T-cell (primary cell): ENCODE results near the gene AMY1B. TPM values are rescaled to one million over a fixed set of nuclear protein-coding genes. Genes with fewer than 3 reads are reported as not detected.
"Not testable (repeated sequence)": the region's sequence is repeated elsewhere in the genome, so short reads cannot be mapped to it uniquely, and the experiment has no call there.

Experiments used
- ATAC-seq, 4 experiments: fragments of 200-7000 bp in 3 of 4; fragments of 150-1000 bp in 1 of 4; cut with Tn5 transposase; replicated peaks in 1 of 4; 1 replicate in 3 of 4; 2 replicates in 1 of 4; pipeline ENCODE4 v1.10.0; 2021; ENCODE audit warnings: moderate library complexity in 3 of 4, mild to moderate bottlenecking in 2 of 4, moderate number of reproducible peaks in 1 of 4
- CTCF ChIA-PET, 2 donors: fragments of 300-600 bp; sonication (Branson Sonifier 250); formaldehyde crosslinking; loops; one replicate each; lab custom pipeline; 2022; ENCODE audit warnings: antibody characterized with exemption in 2 of 2; lab: Charles Lee
- POLR2A ChIA-PET, 2 donors: fragments of 300-600 bp; sonication (Branson Sonifier 250); formaldehyde crosslinking; loops; one replicate each; lab custom pipeline; 2022; ENCODE audit warnings: antibody characterized with exemption in 2 of 2; lab: Charles Lee
- DNase-seq, 35 experiments: peaks; one replicate each; pipeline versions ENCODE4 v3.0.0 to v3.0.0-alpha.2; 2013 to 2023
- H3K27ac ChIP-seq: one replicate; pipeline ENCODE4 v1.5.1; 2013; ENCODE audit warnings: low read length
- H3K27me3 ChIP-seq, 2 experiments: replicated peaks in 1 of 2; 1 replicate in 1 of 2; 2 replicates in 1 of 2; pipeline versions ENCODE4 v1.6.1 to v1.7.0; 2013; ENCODE audit warnings: low read length in 1 of 2, mixed read lengths in 1 of 2; ENCODE audit not compliant: control insufficient read depth in 2 of 2, insufficient read depth in 2 of 2; ENCODE audit errors: extremely low read depth in 1 of 2
- H3K36me3 ChIP-seq, 2 donors: 1 replicate in 1 of 2; 2 replicates in 1 of 2; pipeline versions ENCODE4 v1.6.1 to v1.7.0; 2013; ENCODE audit warnings: low read length in 1 of 2; ENCODE audit not compliant: control insufficient read depth in 2 of 2, insufficient read depth in 1 of 2; ENCODE audit errors: extremely low read depth in 1 of 2
- H3K4me1 ChIP-seq, 2 experiments: 1 replicate in 1 of 2; 2 replicates in 1 of 2; pipeline versions ENCODE4 v1.6.1 to v1.7.0; 2013; ENCODE audit warnings: low read length in 2 of 2, mixed read lengths in 1 of 2; ENCODE audit not compliant: insufficient read depth in 2 of 2, control insufficient read depth in 1 of 2; ENCODE audit errors: extremely low read depth in 1 of 2
- H3K4me3 ChIP-seq, 2 donors: 1 replicate in 1 of 2; 2 replicates in 1 of 2; pipeline versions ENCODE4 v1.5.1 to v1.7.0; 2013; ENCODE audit warnings: mild to moderate bottlenecking in 2 of 2, low read length in 1 of 2, moderate library complexity in 1 of 2; ENCODE audit not compliant: control insufficient read depth in 1 of 2; ENCODE audit errors: extremely low read depth in 1 of 2
- H3K9me3 ChIP-seq: 2 replicates; pipeline ENCODE4 v1.7.0; 2013
- H3K27ac Mint-ChIP-seq, 2 donors: one replicate each; pipeline ENCODE4 v1.8.0; 2020 to 2021; ENCODE audit warnings: mild to moderate bottlenecking in 2 of 2, mixed read lengths in 2 of 2
- H3K27me3 Mint-ChIP-seq, 2 donors: one replicate each; pipeline ENCODE4 v1.8.0; 2021 to 2022; ENCODE audit warnings: mixed read lengths in 2 of 2
- H3K36me3 Mint-ChIP-seq: one replicate; pipeline ENCODE4 v1.8.0; 2021; ENCODE audit warnings: mixed read lengths
- H3K4me1 Mint-ChIP-seq, 3 donors: one replicate each; pipeline ENCODE4 v1.8.0; 2020 to 2022; ENCODE audit warnings: mixed read lengths in 3 of 3, mild to moderate bottlenecking in 1 of 3
- H3K4me3 Mint-ChIP-seq, 3 donors: one replicate each; pipeline ENCODE4 v1.8.0; 2020 to 2022; ENCODE audit warnings: mild to moderate bottlenecking in 3 of 3, mixed read lengths in 3 of 3, moderate library complexity in 3 of 3
- H3K9me3 Mint-ChIP-seq, 3 donors: one replicate each; pipeline ENCODE4 v1.8.0; 2020 to 2022; ENCODE audit warnings: mixed read lengths in 3 of 3
- WGBS: methylation state at CpG from one replicate; pipeline ENCODE4 v1.1.5; 2013; ENCODE audit warnings: missing lambda C conversion rate; ENCODE audit not compliant: insufficient coverage; 5-methylcytosine and 5-hydroxymethylcytosine counted together
- total RNA-seq, 35 experiments: library from RNA in 6 of 35; stranded (reverse) in 6 of 35; fragments of 120-200 nt in 1 of 35; gene quantifications; one replicate each; pipeline versions ENCODE4 v1.2.1 to v1.2.4 and lab custom pipeline; 2013 to 2026

AMY1B gene
- not detected for total RNA-seq
- total RNA-seq (2013), result not detected
- total RNA-seq (lab: John Stamatoyannopoulos, UW), result 0 to 0.06 (median 0) reads per million in 29 experiments

DNA sequence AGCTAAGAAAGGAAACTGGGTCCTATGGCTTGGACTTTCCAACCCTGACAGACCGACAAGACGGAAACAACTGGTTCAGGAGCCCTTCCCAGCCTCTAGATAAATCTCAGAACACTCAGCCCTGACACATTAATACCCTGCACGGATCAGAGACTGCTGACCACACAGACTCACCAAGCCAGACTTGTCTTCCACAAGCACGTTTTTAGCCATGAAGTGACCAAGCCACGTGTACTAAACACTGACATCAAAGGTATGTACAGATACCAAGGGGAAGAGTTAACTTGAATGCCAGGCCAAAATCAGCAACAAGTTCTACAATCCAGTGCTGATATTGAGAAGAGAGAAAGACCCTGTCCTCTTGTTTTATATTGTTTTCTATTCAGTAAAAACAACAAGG lies at the start of gene AMY1B:
Gene AMY1B (minus strand): TSS at position 101 of the 400 bp plus-strand sequence. CDS start 571 bp downstream, outside the sequence.
- WGBS, result no CpG with 5 or more reads among the region's 5 CpGs
- H3K27me3 Mint-ChIP-seq, CTCF ChIA-PET, H3K27ac Mint-ChIP-seq, H3K9me3 ChIP-seq, H3K27me3 ChIP-seq, H3K4me3 ChIP-seq, H3K4me1 ChIP-seq, DNase-seq, H3K36me3 Mint-ChIP-seq, H3K27ac ChIP-seq, POLR2A ChIA-PET, H3K4me3 Mint-ChIP-seq, H3K36me3 ChIP-seq, ATAC-seq, H3K9me3 Mint-ChIP-seq, H3K4me1 Mint-ChIP-seq: not testable (repeated sequence)

DNA sequence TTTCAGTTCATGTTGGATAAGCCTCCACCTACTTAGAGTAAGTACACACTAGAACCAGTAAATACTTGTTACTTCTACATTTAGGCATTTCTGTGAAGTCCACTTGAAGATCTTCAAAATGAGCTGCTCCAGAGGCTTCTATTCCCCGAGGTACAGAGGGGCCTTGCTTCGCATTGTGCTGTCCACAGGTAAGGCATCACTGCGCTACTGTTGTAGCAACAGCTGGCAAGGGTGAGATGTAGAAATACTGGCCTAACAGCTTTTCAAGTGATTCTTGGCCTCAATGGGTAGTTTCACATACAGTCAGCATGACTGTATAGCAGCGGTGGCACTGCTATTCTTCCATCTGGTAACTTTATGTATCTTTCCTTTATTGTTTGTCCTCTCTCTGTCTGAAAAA lies 49.0 kb upstream of the AMY1B start:
- H3K4me1 ChIP-seq, H3K27ac Mint-ChIP-seq, H3K27ac ChIP-seq, H3K27me3 Mint-ChIP-seq, H3K27me3 ChIP-seq, H3K36me3 Mint-ChIP-seq, H3K4me3 Mint-ChIP-seq, H3K9me3 ChIP-seq, H3K9me3 Mint-ChIP-seq, ATAC-seq, H3K36me3 ChIP-seq, H3K4me1 Mint-ChIP-seq, H3K4me3 ChIP-seq, POLR2A ChIA-PET, DNase-seq, CTCF ChIA-PET: not testable (repeated sequence)
- no CpG with 5 or more reads among the region's 4 CpGs for WGBS

DNA sequence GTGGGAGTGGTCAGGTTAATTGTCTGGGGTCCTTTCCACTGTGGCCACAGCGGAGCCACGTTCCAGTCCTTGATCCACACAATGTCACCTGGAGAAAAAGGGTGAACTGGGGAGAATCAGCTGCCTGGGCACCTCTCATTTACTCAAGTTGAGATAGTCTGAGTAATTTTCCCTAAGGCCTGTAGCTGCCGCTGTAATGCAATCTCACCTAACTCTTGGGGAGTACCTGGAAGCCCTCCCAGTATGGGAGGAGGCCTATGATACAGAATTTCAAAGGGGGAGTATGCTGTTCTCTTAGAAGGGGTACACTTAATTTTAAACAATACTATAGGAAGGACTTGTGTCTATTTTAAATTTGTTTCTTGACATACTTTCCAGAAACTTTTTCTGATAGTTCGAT lies 48.4 kb upstream of the AMY1B start:
- H3K27ac Mint-ChIP-seq, H3K27ac ChIP-seq, CTCF ChIA-PET, H3K9me3 Mint-ChIP-seq, POLR2A ChIA-PET, H3K4me3 ChIP-seq, H3K4me1 Mint-ChIP-seq, H3K4me1 ChIP-seq, ATAC-seq, H3K9me3 ChIP-seq, H3K36me3 Mint-ChIP-seq, H3K36me3 ChIP-seq, H3K27me3 Mint-ChIP-seq, DNase-seq, H3K4me3 Mint-ChIP-seq, H3K27me3 ChIP-seq: not testable (repeated sequence)
- no CpG with 5 or more reads among the region's 4 CpGs for WGBS

DNA sequence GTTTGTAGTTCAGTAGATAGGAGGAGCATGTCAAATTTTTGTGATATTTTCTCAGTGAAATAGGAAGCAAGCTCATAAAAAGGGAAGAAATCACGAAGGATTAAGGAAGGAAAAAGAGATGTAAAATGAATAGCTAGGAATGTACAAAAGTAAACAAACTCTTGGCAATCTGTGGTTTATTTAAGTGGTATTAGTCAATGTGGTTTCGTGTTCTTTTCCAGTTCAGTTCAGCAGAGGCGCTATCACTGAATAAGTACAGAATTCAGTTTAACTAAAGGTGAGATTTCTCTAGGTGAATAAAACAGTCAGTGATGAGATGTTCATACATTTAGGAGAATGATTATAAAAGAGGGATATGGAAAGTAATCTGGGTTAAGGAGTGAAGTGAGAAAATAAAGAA lies 42.0 kb upstream of the AMY1B start:
- H3K4me1 Mint-ChIP-seq, H3K9me3 Mint-ChIP-seq, POLR2A ChIA-PET, ATAC-seq, H3K27ac ChIP-seq, H3K27me3 Mint-ChIP-seq, H3K27ac Mint-ChIP-seq, H3K4me3 ChIP-seq, H3K9me3 ChIP-seq, H3K4me1 ChIP-seq, H3K27me3 ChIP-seq, H3K4me3 Mint-ChIP-seq, CTCF ChIA-PET, H3K36me3 Mint-ChIP-seq, H3K36me3 ChIP-seq, DNase-seq: not testable (repeated sequence)
- no CpG with 5 or more reads among the region's 3 CpGs for WGBS

DNA sequence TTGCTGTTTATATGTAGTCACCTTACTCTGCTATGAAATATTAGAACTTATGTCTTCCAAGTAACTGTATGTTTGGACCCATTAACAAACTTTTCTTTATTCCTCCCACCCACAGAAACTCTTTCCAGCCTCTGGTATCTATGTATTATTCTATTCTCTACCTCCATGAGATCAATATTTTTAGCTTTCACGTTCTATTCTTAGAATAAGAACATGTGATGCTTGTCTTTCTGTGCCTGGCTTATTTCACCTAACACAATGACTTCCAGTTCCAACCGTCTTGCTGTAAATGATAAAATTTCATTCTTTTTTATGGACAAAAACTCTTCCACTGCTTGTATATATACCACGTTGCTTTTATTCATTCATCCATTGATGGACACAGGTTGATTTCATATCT lies 39.3 kb upstream of the AMY1B start:
- H3K36me3 Mint-ChIP-seq, H3K27ac Mint-ChIP-seq, ATAC-seq, H3K4me3 ChIP-seq, H3K27me3 Mint-ChIP-seq, CTCF ChIA-PET, H3K27ac ChIP-seq, POLR2A ChIA-PET, H3K4me1 ChIP-seq, DNase-seq, H3K4me3 Mint-ChIP-seq, H3K9me3 ChIP-seq, H3K27me3 ChIP-seq, H3K9me3 Mint-ChIP-seq, H3K4me1 Mint-ChIP-seq, H3K36me3 ChIP-seq: not testable (repeated sequence)
- WGBS, result no CpG with 5 or more reads among the region's 3 CpGs

DNA sequence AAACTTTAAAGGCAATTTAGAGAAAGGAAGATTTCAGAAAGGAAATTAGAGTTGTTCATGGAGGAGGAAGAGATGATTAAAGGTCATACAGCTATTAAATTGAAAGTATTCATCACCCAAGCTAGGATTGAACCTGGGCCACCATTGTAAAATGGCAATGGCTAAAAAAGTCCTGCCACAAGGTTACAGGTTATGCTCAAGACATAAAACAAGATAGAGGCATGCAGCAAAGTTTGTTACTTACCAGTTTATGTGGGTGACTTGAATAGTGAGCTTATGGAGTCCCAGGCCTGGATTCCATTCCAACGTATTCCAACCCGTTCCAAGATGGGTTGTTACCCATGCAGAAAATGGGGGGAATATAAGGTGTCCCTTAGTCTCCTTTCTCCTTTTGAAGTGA lies 25.5 kb upstream of the AMY1B start:
- H3K4me1 Mint-ChIP-seq, H3K4me1 ChIP-seq, POLR2A ChIA-PET, H3K9me3 Mint-ChIP-seq, H3K4me3 Mint-ChIP-seq, DNase-seq, H3K36me3 ChIP-seq, H3K27me3 ChIP-seq, H3K27ac ChIP-seq, H3K36me3 Mint-ChIP-seq, CTCF ChIA-PET, H3K27me3 Mint-ChIP-seq, H3K4me3 ChIP-seq, H3K9me3 ChIP-seq, ATAC-seq, H3K27ac Mint-ChIP-seq: not testable (repeated sequence)
- no CpG with 5 or more reads among the region's 2 CpGs for whole genome bisulfite sequencing

DNA sequence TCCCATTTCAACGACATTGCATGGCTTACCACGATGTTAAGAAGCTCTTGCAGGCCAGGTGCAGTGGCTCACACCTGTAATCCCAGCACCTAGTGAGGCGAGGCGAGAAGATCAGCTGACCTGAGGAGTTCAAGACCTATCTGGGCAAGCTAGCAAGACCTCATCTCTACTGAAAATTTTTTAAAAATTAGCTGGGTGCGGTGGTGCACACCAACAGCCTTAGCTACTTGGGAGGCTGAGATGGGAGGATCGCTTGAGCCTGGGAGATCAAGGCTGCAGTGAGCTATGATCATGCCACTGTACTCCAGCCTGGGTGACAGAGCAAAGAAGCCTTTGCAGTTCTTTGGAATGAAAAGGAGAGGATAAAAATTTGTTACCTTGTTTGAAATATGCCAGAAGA lies 21.4 kb upstream of the AMY1B start:
- H3K36me3 ChIP-seq, DNase-seq, H3K9me3 ChIP-seq, H3K4me1 ChIP-seq, H3K36me3 Mint-ChIP-seq, H3K27ac ChIP-seq, H3K9me3 Mint-ChIP-seq, H3K27me3 ChIP-seq, H3K4me1 Mint-ChIP-seq, POLR2A ChIA-PET, ATAC-seq, H3K4me3 ChIP-seq, H3K27ac Mint-ChIP-seq, CTCF ChIA-PET, H3K27me3 Mint-ChIP-seq, H3K4me3 Mint-ChIP-seq: not testable (repeated sequence)
- 63% methylated on average over 4 of the region's 6 CpGs for WGBS
